SK-N-SH (cell line): ENCODE results near the gene WEE1. TPM values are rescaled to one million over a fixed set of nuclear protein-coding genes. Genes with fewer than 3 reads are reported as not detected.

ENCODE experiments used
- CTCF ChIA-PET: fragments of 300-600, 350-600 bp; formaldehyde crosslinking; extraction: SDS; loops from one replicate; lab custom pipeline; 2021; lab: Yijun Ruan, JAX
- POLR2A ChIA-PET: fragments of 350-600 bp; sonication (Branson Sonifier 250); formaldehyde crosslinking; extraction: SDS; loops from one replicate; lab custom pipeline; 2020; ENCODE audit warnings: antibody characterized with exemption, inconsistent platforms; lab: Yijun Ruan, JAX
- DNase-seq: peaks from one replicate; pipeline ENCODE4 v3.0.0; 2012
- H2AFZ ChIP-seq: fragments of 200-600 bp; sonication (generic); 2 replicates; pipeline ENCODE4 v1.8.1; 2016; ENCODE audit warnings: antibody characterized with exemption, mild to moderate bottlenecking, low read depth
- H3F3A ChIP-seq: fragments of 200-600 bp; sonication (generic); replicated peaks from 2 replicates; pipeline ENCODE3; 2016; ENCODE audit warnings: antibody characterized with exemption, mild to moderate bottlenecking; ENCODE audit not compliant: insufficient read depth
- H3K27ac ChIP-seq, 2 experiments: fragments of 200-500 bp in 1 of 2; fragments of 200-600 bp in 1 of 2; sonication (Bioruptor generic) in 1 of 2; sonication (generic), shearing (Covaris generic) in 1 of 2; 2 replicates each; pipeline versions ENCODE4 v1.5.1 to v1.6.1; 2014 to 2016; ENCODE audit warnings: low read depth in 2 of 2, inconsistent platforms in 1 of 2, low read length in 1 of 2, mild to moderate bottlenecking in 1 of 2, mixed read lengths in 1 of 2
- H3K27me3 ChIP-seq: fragments of 200-600 bp; sonication (generic), shearing (Covaris generic); 2 replicates; pipeline ENCODE4 v1.6.1; 2016; ENCODE audit warnings: mixed run types; ENCODE audit not compliant: insufficient read depth
- H3K36me3 ChIP-seq, 2 experiments: fragments of 200-500 bp in 1 of 2; fragments of 200-600 bp in 1 of 2; sonication (Bioruptor generic) in 1 of 2; sonication (generic) in 1 of 2; replicated peaks in 1 of 2; 2 replicates each; pipeline versions ENCODE3 to v1.5.1; 2014 to 2016; ENCODE audit warnings: low read length in 1 of 2, mild to moderate bottlenecking in 1 of 2; ENCODE audit not compliant: insufficient read depth in 2 of 2, control insufficient read depth in 1 of 2
- H3K4me1 ChIP-seq, 2 experiments: fragments of 200-500 bp in 1 of 2; fragments of 200-600 bp in 1 of 2; sonication (Bioruptor generic) in 1 of 2; sonication (generic), shearing (Covaris generic) in 1 of 2; 2 replicates each; pipeline versions ENCODE4 v1.5.1 to v1.6.1; 2014 to 2016; ENCODE audit warnings: low read depth in 1 of 2, low read length in 1 of 2, mixed run types in 1 of 2; ENCODE audit not compliant: insufficient read depth in 2 of 2, control insufficient read depth in 1 of 2
- H3K4me2 ChIP-seq: fragments of 200-600 bp; sonication (generic), shearing (Covaris generic); 2 replicates; pipeline ENCODE4 v1.6.1; 2017; ENCODE audit warnings: mixed run types
- H3K4me3 ChIP-seq, 2 experiments: fragments of 200-500 bp in 1 of 2; fragments of 200-600 bp in 1 of 2; sonication (Bioruptor generic) in 1 of 2; sonication (generic), shearing (Covaris generic) in 1 of 2; 2 replicates each; pipeline versions ENCODE4 v1.5.1 to v1.8.1; 2014 to 2016; ENCODE audit warnings: low read depth in 2 of 2, inconsistent platforms in 1 of 2, low read length in 1 of 2, mild to moderate bottlenecking in 1 of 2, mixed read lengths in 1 of 2, moderate library complexity in 1 of 2
- H3K79me2 ChIP-seq: fragments of 200-600 bp; sonication (generic); 2 replicates; pipeline ENCODE4 v1.8.1; 2017; ENCODE audit warnings: mild to moderate bottlenecking; ENCODE audit not compliant: insufficient read depth
- H3K9ac ChIP-seq: fragments of 200-600 bp; sonication (generic); 2 replicates; pipeline ENCODE4 v1.6.1; 2017; ENCODE audit warnings: mixed run types
- H3K9me2 ChIP-seq: fragments of 200-600 bp; sonication (generic); 2 replicates; pipeline ENCODE4 v1.6.1; 2017; ENCODE audit warnings: mixed run types
- H3K9me3 ChIP-seq: fragments of 200-600 bp; sonication (generic); 2 replicates; pipeline ENCODE4 v1.6.1; 2017; ENCODE audit warnings: mixed run types, mild to moderate bottlenecking, moderate library complexity
- H4K20me1 ChIP-seq: fragments of 200-600 bp; sonication (generic); 2 replicates; pipeline ENCODE4 v1.6.1; 2017; ENCODE audit warnings: mild to moderate bottlenecking, mixed run types; ENCODE audit not compliant: insufficient read depth
- EP300 ChIP-seq, 2 experiments: IDR thresholded peaks; 2 replicates each; pipeline versions ENCODE4 v1.4.0 to v1.6.1; 2012; ENCODE audit warnings: borderline replicate concordance in 1 of 2, low read depth in 1 of 2, low read length in 1 of 2
- FOSL2 ChIP-seq: IDR thresholded peaks from 2 replicates; pipeline ENCODE4 v1.4.0; 2012; ENCODE audit warnings: low read depth, mild to moderate bottlenecking, moderate library complexity, borderline replicate concordance
- FOXM1 ChIP-seq: IDR thresholded peaks from 2 replicates; pipeline ENCODE4 v1.4.0; 2012; ENCODE audit warnings: low read depth, mild to moderate bottlenecking
- GABPA ChIP-seq: IDR thresholded peaks from 2 replicates; pipeline ENCODE4 v1.4.0; 2012; ENCODE audit warnings: low read depth, mild to moderate bottlenecking
- GATA2 ChIP-seq: sonication (generic); formaldehyde crosslinking; IDR thresholded peaks from 2 replicates; pipeline ENCODE4 v1.5.0; 2020; ENCODE audit warnings: mild to moderate bottlenecking, missing genetic modification reagents
- MAX ChIP-seq: IDR thresholded peaks from 2 replicates; pipeline ENCODE4 v1.4.0; 2012; ENCODE audit warnings: low read depth
- MEF2A ChIP-seq: IDR thresholded peaks from 2 replicates; pipeline ENCODE4 v1.4.0; 2012; ENCODE audit warnings: low read depth, borderline replicate concordance
- MXI1 ChIP-seq: IDR thresholded peaks from 2 replicates; pipeline ENCODE4 v1.6.1; 2012; ENCODE audit warnings: mild to moderate bottlenecking, low read depth, low read length, improper control_type of control experiment
- NFIC ChIP-seq: IDR thresholded peaks from 2 replicates; pipeline ENCODE4 v1.4.0; 2012; ENCODE audit warnings: borderline replicate concordance
- NRF1 ChIP-seq: IDR thresholded peaks from 2 replicates; pipeline ENCODE4 v1.6.1; 2012; ENCODE audit warnings: low read depth, mild to moderate bottlenecking, low read length
- PBX3 ChIP-seq: IDR thresholded peaks from 2 replicates; pipeline ENCODE4; 2012
- POLR2AphosphoS5 ChIP-seq: IDR thresholded peaks from 2 replicates; pipeline ENCODE4 v1.6.1; 2012; ENCODE audit warnings: low read depth, low read length
- RCOR1 ChIP-seq: fragments of 150-350 bp; IDR thresholded peaks from 2 replicates; pipeline ENCODE4 v1.6.1; 2017; ENCODE audit warnings: antibody characterized with exemption, low read length
- SIN3A ChIP-seq: IDR thresholded peaks from 2 replicates; pipeline ENCODE4 v1.6.1; 2012; ENCODE audit warnings: low read depth, mild to moderate bottlenecking, low read length, moderate library complexity, borderline replicate concordance
- TAF1 ChIP-seq: IDR thresholded peaks from 2 replicates; pipeline ENCODE4 v1.6.1; 2012; ENCODE audit warnings: low read depth, mild to moderate bottlenecking, low read length, moderate library complexity, borderline replicate concordance
- TCF12 ChIP-seq: IDR thresholded peaks from 2 replicates; pipeline ENCODE4 v1.4.0; 2012
- TEAD4 ChIP-seq: IDR thresholded peaks from 2 replicates; pipeline ENCODE4 v1.4.0; 2012; ENCODE audit warnings: mild to moderate bottlenecking, borderline replicate concordance; ENCODE audit not compliant: insufficient read depth
- USF2 ChIP-seq: fragments of 150-350 bp; IDR thresholded peaks from 2 replicates; pipeline ENCODE4 v1.6.1; 2017; ENCODE audit warnings: antibody characterized with exemption, low read length, low read depth, borderline replicate concordance
- YY1 ChIP-seq: IDR thresholded peaks from 2 replicates; pipeline ENCODE4 v1.4.0; 2012; ENCODE audit warnings: low read depth, mild to moderate bottlenecking
- ZBTB33 ChIP-seq: IDR thresholded peaks from 2 replicates; pipeline ENCODE4 v1.4.0; 2012; ENCODE audit warnings: low read depth, borderline replicate concordance
- WGBS: methylation state at CpG from one replicate; pipeline ENCODE4 v1.1.6; 2017; ENCODE audit warnings: low lambda C conversion rate; 5-methylcytosine and 5-hydroxymethylcytosine counted together
- polyA plus RNA-seq, 3 experiments: library from polyadenylated mRNA; depleted of rRNA; stranded (reverse); fragments of >200 nt; gene quantifications; 2 replicates each; pipeline ENCODE4 v1.2.3, GENCODE V29; 2012

The WEE1 gene
- polyA plus RNA-seq, 1 of the 3 experiments (the other 2 are of a cell fraction): 16.9 TPM

GRCh38 chr11:9590717-9591116 lies 17.2 kb downstream of the WEE1 start:
- Histone ChIP-seq H3K4me3 (no peak overlapping the region), H3K9ac (no peak overlapping the region), H3F3A (peaks cover 71% of the 10 kb centered on the region), H3K4me2 (no peak overlapping the region), H2AFZ (no peak overlapping the region), H3K4me1 (no peaks in the 10 kb centered on the region), H3K27me3 (no peaks in the 10 kb centered on the region), H3K27ac (no peak overlapping the region), H3K36me3 (peaks cover 34 to 50% of the 10 kb centered on the region in 2 experiments), H3K79me2 (peaks cover 19% of the 10 kb centered on the region), H4K20me1 (no peaks in the 10 kb centered on the region), H3K9me2 (no peaks in the 10 kb centered on the region)
- ChIA-PET CTCF (interaction anchor here (0.6 to 3.0 kb wide), 5 partner anchors 14 to 382 kb away, joined by 3 to 7 read pairs (median 3); no protein-coding TSS in a partner anchor), POLR2A (no interaction called here)
- WGBS: 97% methylated on average over 4 of the region's 4 CpGs
- no peak for DNase-seq
- no peak for TF ChIP-seq GATA2 (CRISPR knock-in tag)
- TF ChIP-seq, all 33 proteins: peak for 0
- no peaks in the 10 kb centered on the region for H3K9me3 ChIP-seq

- H3K9me2 ChIP-seq: no peaks in the 10 kb centered on the region
- no peak for DNase-seq
- H3K9me3 ChIP-seq: no peaks in the 10 kb centered on the region
- no peak overlapping the region for H3K27ac ChIP-seq
- H3F3A ChIP-seq: peaks cover 40% of the 10 kb centered on the region
- no peak overlapping the region for H3K9ac ChIP-seq
- H2AFZ ChIP-seq: peak overlapping the region; percentile 9; the same call in 1 of the 2 replicates
- no peaks in the 10 kb centered on the region for H3K27me3 ChIP-seq
- H3K36me3 ChIP-seq: peaks cover 2 to 12% of the 10 kb centered on the region in 2 experiments
- CTCF ChIA-PET: interaction anchor here (1.3 kb wide), 1 partner anchor 18 kb away, joined by 5 read pairs; no protein-coding TSS in a partner anchor
- 91% methylated on average over 11 of the region's 11 CpGs for WGBS
- H4K20me1 ChIP-seq: no peaks in the 10 kb centered on the region
- H3K4me1 ChIP-seq: peaks cover 0 to 6% of the 10 kb centered on the region in 2 experiments; a peak in 1 of 4 replicates
- POLR2A ChIA-PET: no interaction called here
- no peaks in the 10 kb centered on the region for H3K79me2 ChIP-seq
- TF ChIP-seq FOXM1: no peak
- TF ChIP-seq YY1: no peak
- TF ChIP-seq ZBTB33: no peak
- TF ChIP-seq POLR2AphosphoS5: no peak
- TF ChIP-seq PBX3: no peak
- no peak for TF ChIP-seq SIN3A
- TF ChIP-seq TCF12: no peak
- no peak for TF ChIP-seq TAF1
- TF ChIP-seq MAX: no peak
- TF ChIP-seq NFIC: no peak
- no peak for TF ChIP-seq GABPA
- no peak for TF ChIP-seq MEF2A
- TF ChIP-seq RCOR1: no peak
- TF ChIP-seq TEAD4: no peak
- no peak for TF ChIP-seq EP300 (IDR thresholded peaks at IDR 0.05; ENCODE audit: borderline replicate concordance in 1 of 2, low read depth in 1 of 2, low read length in 1 of 2)
- TF ChIP-seq USF2: no peak
- TF ChIP-seq FOSL2: no peak
- no peak for TF ChIP-seq NRF1
- no peak for TF ChIP-seq MXI1
- H3K4me2 ChIP-seq: no peak overlapping the region
- no peak overlapping the region for H3K4me3 ChIP-seq
Observed at GRCh38 chr11:9594267-9595046, 21.0 kb downstream of the WEE1 start.
